Upper lobe of left lung (tissue), 6 donors: ENCODE results near the gene FUT4. TPM values are rescaled to one million over a fixed set of nuclear protein-coding genes. Genes with fewer than 3 reads are reported as not detected.

Source experiments
- ATAC-seq, 2 donors: fragments of 200-7000 bp; cut with Tn5 transposase; one replicate each; pipeline ENCODE4 v1.9.1; 2022; ENCODE audit warnings: mild to moderate bottlenecking in 2 of 2, moderate library complexity in 2 of 2; ENCODE audit not compliant: low FRiP score in 2 of 2
- DNase-seq, 2 donors: peaks; one replicate each; pipeline ENCODE4 v3.0.0-alpha.2; 2019 to 2020
- H3K27ac ChIP-seq, 4 donors: fragments of 200-600 bp; sonication (generic); one replicate each; pipeline ENCODE4 v1.5.1; 2016 to 2019
- H3K27me3 ChIP-seq, 4 donors: fragments of 200-600 bp; sonication (generic); one replicate each; pipeline ENCODE4 v1.5.1; 2017 to 2019
- H3K36me3 ChIP-seq, 4 donors: fragments of 200-600 bp; sonication (generic); one replicate each; pipeline ENCODE4 v1.5.1; 2016 to 2019
- H3K4me1 ChIP-seq, 4 donors: fragments of 200-600 bp; sonication (generic); one replicate each; pipeline ENCODE4 v1.5.1; 2018 to 2019
- H3K4me3 ChIP-seq, 4 donors: fragments of 200-600 bp; sonication (generic); one replicate each; pipeline ENCODE4 v1.5.1; 2017 to 2019; ENCODE audit warnings: mild to moderate bottlenecking in 2 of 4, moderate library complexity in 1 of 4
- H3K9me3 ChIP-seq, 4 donors: fragments of 200-600 bp; sonication (generic); one replicate each; pipeline ENCODE4 v1.5.1; 2018 to 2019
- EP300 ChIP-seq, 4 donors: sonication (generic); formaldehyde crosslinking; IDR thresholded peaks; one replicate each; pipeline ENCODE4 v1.5.1; 2017; ENCODE audit warnings: antibody characterized with exemption in 4 of 4, control low read depth in 2 of 4
- POLR2A ChIP-seq, 4 donors: fragments of 450-650 bp; IDR thresholded peaks; one replicate each; pipeline ENCODE4 v1.5.1; 2016 to 2017; ENCODE audit warnings: antibody characterized with exemption in 4 of 4, mild to moderate bottlenecking in 2 of 4
- POLR2AphosphoS5 ChIP-seq, 2 donors: sonication (generic); formaldehyde crosslinking; IDR thresholded peaks; one replicate each; pipeline ENCODE4 v1.5.1; 2017; ENCODE audit warnings: antibody characterized with exemption in 2 of 2
- WGBS, 2 donors: methylation state at CpG; one replicate each; pipeline ENCODE4 v1.1.5; 2017 to 2018; 5-methylcytosine and 5-hydroxymethylcytosine counted together
- total RNA-seq, 6 donors: library from RNA; depleted of rRNA in 4 of 6; stranded (reverse); fragments of >200 nt in 4 of 6; gene quantifications; one replicate each; pipeline versions ENCODE4 v1.1.0 to v1.2.1, GENCODE V29; 2016 to 2021
- TF ChIP-seq, protein P1 (sequence below), 6 experiments: fragments of 450-650 bp in 4 of 6; fragments of 200-600 bp in 2 of 6; sonication (generic) in 2 of 6; IDR thresholded peaks; one replicate each; pipeline ENCODE4 v1.5.1; 2016 to 2019; ENCODE audit warnings: antibody characterized with exemption in 6 of 6
- donor health status: DM: no; HTN: no; CAD: no; lungs with moderate emphysema.
- donor health status: DM: no; HTN: yes; CAD: no; lungs with severe emphysema.

FUT4 gene
- total RNA-seq, 6 donors from 2014 or later, result 5.0 to 9.4 (median 7.0) TPM

DNA sequence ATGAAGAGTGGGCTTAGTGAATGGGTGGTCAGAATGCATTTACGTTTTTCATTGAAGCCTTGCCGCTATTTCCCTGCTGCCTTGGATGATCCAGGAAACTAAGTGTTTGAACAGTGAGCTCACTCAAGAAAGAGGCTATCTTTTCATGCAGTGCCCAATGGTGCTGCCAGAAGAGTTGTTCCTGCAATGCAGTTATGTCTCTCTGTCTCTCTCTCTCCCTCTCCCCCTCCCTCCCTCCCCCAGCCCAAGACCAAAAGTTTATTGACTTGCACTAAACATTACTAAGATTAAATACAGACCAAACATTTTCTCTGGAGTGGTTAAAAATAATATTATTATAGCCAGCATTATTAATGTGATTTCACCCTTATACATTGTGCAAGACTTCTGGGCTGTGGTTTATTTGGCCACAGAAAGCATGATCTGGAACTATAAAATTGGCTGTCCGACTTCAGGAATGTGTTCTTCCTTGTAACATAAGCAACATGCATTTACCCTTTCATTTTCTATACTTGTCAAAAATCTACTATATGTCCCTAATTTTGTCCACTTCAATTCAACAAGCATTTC is 6.6 kb upstream of the FUT4 start:
- peaks cover 0 to 4% (median 1%) of the 10 kb centered on the region in 4 donors for H3K4me1 ChIP-seq
- no peaks in the 10 kb centered on the region for H3K9me3 ChIP-seq
- no peak overlapping the region for H3K4me3 ChIP-seq
- H3K36me3 ChIP-seq, result no peaks in the 10 kb centered on the region
- ATAC-seq, result peak in 1 of 2 donors; percentile 68
- H3K27me3 ChIP-seq, result no peaks in the 10 kb centered on the region
- H3K27ac ChIP-seq, result no peak overlapping the region
- TF ChIP-seq POLR2AphosphoS5 (IDR thresholded peaks at IDR 0.05) (no peak), POLR2A (IDR thresholded peaks at IDR 0.05) (no peak), EP300 (IDR thresholded peaks at IDR 0.05) (no peak)
- TF ChIP-seq, protein P1, sequence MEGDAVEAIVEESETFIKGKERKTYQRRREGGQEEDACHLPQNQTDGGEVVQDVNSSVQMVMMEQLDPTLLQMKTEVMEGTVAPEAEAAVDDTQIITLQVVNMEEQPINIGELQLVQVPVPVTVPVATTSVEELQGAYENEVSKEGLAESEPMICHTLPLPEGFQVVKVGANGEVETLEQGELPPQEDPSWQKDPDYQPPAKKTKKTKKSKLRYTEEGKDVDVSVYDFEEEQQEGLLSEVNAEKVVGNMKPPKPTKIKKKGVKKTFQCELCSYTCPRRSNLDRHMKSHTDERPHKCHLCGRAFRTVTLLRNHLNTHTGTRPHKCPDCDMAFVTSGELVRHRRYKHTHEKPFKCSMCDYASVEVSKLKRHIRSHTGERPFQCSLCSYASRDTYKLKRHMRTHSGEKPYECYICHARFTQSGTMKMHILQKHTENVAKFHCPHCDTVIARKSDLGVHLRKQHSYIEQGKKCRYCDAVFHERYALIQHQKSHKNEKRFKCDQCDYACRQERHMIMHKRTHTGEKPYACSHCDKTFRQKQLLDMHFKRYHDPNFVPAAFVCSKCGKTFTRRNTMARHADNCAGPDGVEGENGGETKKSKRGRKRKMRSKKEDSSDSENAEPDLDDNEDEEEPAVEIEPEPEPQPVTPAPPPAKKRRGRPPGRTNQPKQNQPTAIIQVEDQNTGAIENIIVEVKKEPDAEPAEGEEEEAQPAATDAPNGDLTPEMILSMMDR (IDR thresholded peaks at IDR 0.05), result no peak
- 43 to 49% methylated on average over 3 of the region's 3 CpGs for WGBS, 2 donors
- no peak for DNase-seq

DNA sequence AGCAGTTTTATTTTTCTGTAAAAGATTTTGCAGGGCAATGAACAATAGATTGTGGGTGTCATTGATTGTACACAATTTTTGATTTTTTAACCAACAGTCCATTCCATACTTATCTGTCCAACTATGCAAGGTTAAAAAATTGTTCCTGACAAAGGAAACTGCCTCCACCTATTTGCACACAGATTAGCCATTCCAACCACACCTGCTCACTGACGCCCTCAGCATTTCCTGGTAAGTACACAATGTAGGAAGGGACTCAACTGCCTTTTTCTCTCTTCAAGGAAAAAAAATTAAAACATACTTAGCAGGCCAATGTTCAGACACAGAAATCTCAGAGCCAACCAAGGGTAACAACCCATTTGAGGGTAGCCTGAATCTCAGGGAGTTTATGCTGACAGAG is 4.3 kb upstream of the FUT4 start:
- H3K4me3 ChIP-seq, result no peak overlapping the region
- TF ChIP-seq, protein P1 (IDR thresholded peaks at IDR 0.05), result no peak
- TF ChIP-seq POLR2AphosphoS5 (IDR thresholded peaks at IDR 0.05) (no peak), EP300 (IDR thresholded peaks at IDR 0.05) (no peak), POLR2A (IDR thresholded peaks at IDR 0.05) (no peak)
- no peak overlapping the region for H3K27ac ChIP-seq
- H3K9me3 ChIP-seq, result no peaks in the 10 kb centered on the region
- no peaks in the 10 kb centered on the region for H3K36me3 ChIP-seq
- no peaks in the 10 kb centered on the region for H3K27me3 ChIP-seq
- ATAC-seq (no peak), DNase-seq (no peak)
- 38 to 62% methylated on average over 1 of the region's 1 CpG for WGBS, 2 donors
- peaks cover 3 to 13% (median 8%) of the 10 kb centered on the region in 4 donors for H3K4me1 ChIP-seq

DNA sequence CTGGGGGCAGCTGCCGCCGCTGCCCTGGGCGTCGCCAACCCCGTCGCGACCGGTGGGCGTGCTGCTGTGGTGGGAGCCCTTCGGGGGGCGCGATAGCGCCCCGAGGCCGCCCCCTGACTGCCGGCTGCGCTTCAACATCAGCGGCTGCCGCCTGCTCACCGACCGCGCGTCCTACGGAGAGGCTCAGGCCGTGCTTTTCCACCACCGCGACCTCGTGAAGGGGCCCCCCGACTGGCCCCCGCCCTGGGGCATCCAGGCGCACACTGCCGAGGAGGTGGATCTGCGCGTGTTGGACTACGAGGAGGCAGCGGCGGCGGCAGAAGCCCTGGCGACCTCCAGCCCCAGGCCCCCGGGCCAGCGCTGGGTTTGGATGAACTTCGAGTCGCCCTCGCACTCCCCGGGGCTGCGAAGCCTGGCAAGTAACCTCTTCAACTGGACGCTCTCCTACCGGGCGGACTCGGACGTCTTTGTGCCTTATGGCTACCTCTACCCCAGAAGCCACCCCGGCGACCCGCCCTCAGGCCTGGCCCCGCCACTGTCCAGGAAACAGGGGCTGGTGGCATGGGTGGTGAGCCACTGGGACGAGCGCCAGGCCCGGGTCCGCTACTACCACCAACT is 1.0 kb downstream of the FUT4 start:
- Histone ChIP-seq H3K9me3 (no peaks in the 10 kb centered on the region), H3K27ac (peak overlapping the region; percentile 93 to 98 (median 97)), H3K36me3 (no peaks in the 10 kb centered on the region), H3K4me3 (peak overlapping the region; percentile 32 to 86 (median 78)), H3K27me3 (no peaks in the 10 kb centered on the region), H3K4me1 (peaks cover 35 to 56% (median 43%) of the 10 kb centered on the region in 4 donors)
- ATAC-seq (peak; percentile 1 to 6), DNase-seq (peak in 1 of 2 donors; percentile 32)
- TF ChIP-seq POLR2A (IDR thresholded peaks at IDR 0.05), result no peak
- TF ChIP-seq EP300 (IDR thresholded peaks at IDR 0.05), result no peak
- TF ChIP-seq, protein P1 (IDR thresholded peaks at IDR 0.05), result no peak
- no peak for TF ChIP-seq POLR2AphosphoS5 (IDR thresholded peaks at IDR 0.05)
- WGBS, 2 donors, result 27% methylated on average over 17 of the region's 59 CpGs; no CpG with 5 or more reads in 1 of the 2 donors

DNA sequence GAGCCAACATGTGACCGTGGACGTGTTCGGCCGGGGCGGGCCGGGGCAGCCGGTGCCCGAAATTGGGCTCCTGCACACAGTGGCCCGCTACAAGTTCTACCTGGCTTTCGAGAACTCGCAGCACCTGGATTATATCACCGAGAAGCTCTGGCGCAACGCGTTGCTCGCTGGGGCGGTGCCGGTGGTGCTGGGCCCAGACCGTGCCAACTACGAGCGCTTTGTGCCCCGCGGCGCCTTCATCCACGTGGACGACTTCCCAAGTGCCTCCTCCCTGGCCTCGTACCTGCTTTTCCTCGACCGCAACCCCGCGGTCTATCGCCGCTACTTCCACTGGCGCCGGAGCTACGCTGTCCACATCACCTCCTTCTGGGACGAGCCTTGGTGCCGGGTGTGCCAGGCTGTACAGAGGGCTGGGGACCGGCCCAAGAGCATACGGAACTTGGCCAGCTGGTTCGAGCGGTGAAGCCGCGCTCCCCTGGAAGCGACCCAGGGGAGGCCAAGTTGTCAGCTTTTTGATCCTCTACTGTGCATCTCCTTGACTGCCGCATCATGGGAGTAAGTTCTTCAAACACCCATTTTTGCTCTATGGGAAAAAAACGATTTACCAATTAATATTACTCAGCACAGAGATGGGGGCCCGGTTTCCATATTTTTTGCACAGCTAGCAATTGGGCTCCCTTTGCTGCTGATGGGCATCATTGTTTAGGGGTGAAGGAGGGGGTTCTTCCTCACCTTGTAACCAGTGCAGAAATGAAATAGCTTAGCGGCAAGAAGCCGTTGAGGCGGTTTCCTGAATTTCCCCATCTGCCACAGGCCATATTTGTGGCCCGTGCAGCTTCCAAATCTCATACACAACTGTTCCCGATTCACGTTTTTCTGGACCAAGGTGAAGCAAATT is 1.8 kb downstream of the FUT4 start:
- H3K4me1 ChIP-seq, result peaks cover 35 to 56% (median 43%) of the 10 kb centered on the region in 4 donors
- no peaks in the 10 kb centered on the region for H3K27me3 ChIP-seq
- peak overlapping the region in 3 of 4 donors; percentile 93 to 98 (median 97) for H3K27ac ChIP-seq
- H3K36me3 ChIP-seq, result no peaks in the 10 kb centered on the region
- DNase-seq (peak; percentile 43 to 88), ATAC-seq (no peak)
- no peaks in the 10 kb centered on the region for H3K9me3 ChIP-seq
- TF ChIP-seq POLR2A (IDR thresholded peaks at IDR 0.05) (no peak), POLR2AphosphoS5 (IDR thresholded peaks at IDR 0.05) (no peak), EP300 (IDR thresholded peaks at IDR 0.05) (no peak)
- TF ChIP-seq, protein P1 (IDR thresholded peaks at IDR 0.05), result no peak
- WGBS, 2 donors, result 66 to 70% methylated on average over 37 to 53 of the region's 54 CpGs
- H3K4me3 ChIP-seq, result peak overlapping the region; percentile 32 to 86 (median 78)
